GM10266 (cell line): Measurements from ENCODE around the gene STX4.

Source experiments
- DNase-seq: peaks from one replicate; pipeline ENCODE4 v3.0.0; 2012; ENCODE audit errors: extremely low spot score
- TF ChIP-seq, protein P1 (sequence below): IDR thresholded peaks from 2 replicates; pipeline ENCODE4 v1.5.1; 2012; ENCODE audit warnings: mild to moderate bottlenecking, low read depth; ENCODE audit not compliant: control insufficient read depth, insufficient read depth; ENCODE audit errors: missing control alignments

The STX4 gene

DNA sequence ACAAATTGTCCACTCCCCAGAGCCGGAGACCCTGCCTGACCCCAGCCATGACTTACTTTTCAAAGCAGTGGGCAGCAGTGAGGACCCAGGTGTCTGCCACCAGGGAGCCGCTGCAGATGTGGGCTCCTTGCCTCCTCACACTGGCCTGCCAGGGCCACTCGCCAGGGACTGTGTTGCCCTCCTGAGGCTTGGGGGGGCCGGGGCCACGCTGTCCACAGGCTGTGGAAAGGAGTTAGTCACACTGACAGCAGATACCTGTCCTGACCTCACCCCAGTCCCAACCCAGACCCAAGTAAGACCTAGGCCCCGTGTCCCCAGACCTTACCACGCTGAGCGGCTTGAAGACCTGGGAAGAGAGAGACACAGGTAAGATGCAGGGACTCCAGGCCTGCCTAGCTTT is 54.1 kb downstream of the STX4 start:
- no peak for DNase-seq
- TF ChIP-seq, protein P1, sequence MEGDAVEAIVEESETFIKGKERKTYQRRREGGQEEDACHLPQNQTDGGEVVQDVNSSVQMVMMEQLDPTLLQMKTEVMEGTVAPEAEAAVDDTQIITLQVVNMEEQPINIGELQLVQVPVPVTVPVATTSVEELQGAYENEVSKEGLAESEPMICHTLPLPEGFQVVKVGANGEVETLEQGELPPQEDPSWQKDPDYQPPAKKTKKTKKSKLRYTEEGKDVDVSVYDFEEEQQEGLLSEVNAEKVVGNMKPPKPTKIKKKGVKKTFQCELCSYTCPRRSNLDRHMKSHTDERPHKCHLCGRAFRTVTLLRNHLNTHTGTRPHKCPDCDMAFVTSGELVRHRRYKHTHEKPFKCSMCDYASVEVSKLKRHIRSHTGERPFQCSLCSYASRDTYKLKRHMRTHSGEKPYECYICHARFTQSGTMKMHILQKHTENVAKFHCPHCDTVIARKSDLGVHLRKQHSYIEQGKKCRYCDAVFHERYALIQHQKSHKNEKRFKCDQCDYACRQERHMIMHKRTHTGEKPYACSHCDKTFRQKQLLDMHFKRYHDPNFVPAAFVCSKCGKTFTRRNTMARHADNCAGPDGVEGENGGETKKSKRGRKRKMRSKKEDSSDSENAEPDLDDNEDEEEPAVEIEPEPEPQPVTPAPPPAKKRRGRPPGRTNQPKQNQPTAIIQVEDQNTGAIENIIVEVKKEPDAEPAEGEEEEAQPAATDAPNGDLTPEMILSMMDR = no peak

DNA sequence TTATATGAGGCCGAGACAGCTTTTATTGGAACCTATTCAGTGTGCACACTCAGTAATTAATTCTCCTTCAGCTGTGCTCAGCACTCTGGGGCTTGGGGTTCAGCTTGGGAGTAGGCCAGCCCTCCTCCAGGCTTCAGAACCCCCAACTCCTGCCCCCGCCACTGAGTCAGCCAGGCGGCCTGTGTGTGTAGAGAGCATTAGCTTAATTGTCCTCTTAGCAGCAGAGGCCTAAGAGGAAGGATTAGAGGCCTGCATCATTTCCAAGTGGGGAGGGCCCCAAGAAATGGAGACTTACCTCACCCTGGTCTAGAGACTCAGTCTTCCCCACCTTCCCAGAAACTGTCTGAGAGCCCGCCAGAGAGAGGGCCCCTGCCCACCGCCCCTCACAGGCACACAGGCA is 54.6 kb downstream of the STX4 start:
- TF ChIP-seq, protein P1 = no peak
- DNase-seq = no peak

DNA sequence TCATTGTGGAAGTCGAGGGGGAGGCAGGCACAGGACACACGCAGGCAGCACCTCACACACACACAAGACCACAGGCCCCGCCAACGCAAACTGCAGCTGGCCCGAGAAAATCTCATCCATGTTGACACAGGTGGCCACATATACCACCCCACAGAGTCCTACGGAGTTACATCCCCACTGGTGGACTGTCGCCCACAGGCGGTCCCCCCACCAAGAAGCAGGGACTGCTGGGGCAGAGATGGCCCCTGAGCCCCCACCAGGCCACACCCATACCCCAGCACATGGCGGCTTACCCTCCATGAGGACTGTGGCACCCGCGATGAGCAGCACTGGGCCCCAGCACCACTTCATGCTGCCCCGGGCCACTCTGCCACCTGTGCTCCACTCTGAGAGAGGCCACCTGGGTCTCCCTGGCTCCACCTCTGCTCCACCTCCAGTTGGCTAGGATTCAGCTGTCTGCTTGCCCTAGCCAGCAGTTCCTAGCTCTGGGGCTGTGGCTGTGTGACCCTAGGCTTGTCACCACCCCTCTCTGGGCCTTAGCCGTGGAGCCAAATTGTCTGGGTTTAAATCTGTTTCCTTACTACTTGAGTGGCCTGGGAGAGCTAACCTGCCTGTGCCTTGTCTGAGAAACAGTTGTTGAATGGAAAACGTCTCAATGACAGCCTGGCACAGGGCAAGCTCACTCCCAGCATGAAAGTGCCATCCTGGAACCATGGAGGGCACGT is 55.3 kb downstream of the STX4 start, which contains the start of gene PRSS53:
Gene PRSS53, minus strand, starts transcription at position 485 of the 725 bp plus-strand sequence. Its CDS starts 134 bp downstream, at position 351.
- no peak for DNase-seq
- TF ChIP-seq, protein P1 = no peak

DNA sequence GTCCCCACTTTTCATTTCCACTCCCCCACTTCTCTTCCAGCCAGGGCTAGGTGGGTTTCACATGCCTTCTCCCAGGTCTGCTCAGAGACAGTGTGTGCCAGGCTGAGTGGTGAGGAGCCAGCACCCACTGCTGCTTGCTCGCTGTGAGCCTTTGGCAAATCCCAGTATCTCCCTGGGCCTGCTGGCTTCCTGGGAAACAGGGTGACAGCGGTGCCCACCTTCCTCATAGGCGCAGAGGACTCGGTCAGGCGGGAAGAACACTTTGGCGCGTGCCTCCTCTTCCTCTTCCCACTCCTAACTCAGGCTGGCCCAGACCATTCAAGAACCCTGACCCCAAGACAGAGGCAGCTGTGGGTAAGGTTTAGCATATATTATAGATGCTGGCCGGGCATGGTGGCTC is 55.8 kb downstream of the STX4 start:
- DNase-seq = no peak
- TF ChIP-seq, protein P1 = no peak
